Thoracic aorta (tissue), 2 donors: ENCODE results near the gene GPR108. TPM values are rescaled to one million over a fixed set of nuclear protein-coding genes. Genes with fewer than 3 reads are reported as not detected.

Experiments used
- ATAC-seq: fragments of 150-250 bp; one replicate; pipeline ENCODE4 v1.8.0; 2017; ENCODE audit warnings: low read depth; ENCODE audit not compliant: insufficient number of reproducible peaks, low FRiP score
- DNase-seq: peaks from one replicate; pipeline ENCODE4 v3.0.0-alpha.2; 2020; ENCODE audit warnings: low spot score
- H3K27ac ChIP-seq, 2 donors: fragments of 200-600 bp; sonication (generic); 1 replicate in 1 of 2; 2 replicates in 1 of 2; pipeline ENCODE4 v1.5.1; 2016; ENCODE audit warnings: mild to moderate bottlenecking in 2 of 2, moderate library complexity in 2 of 2
- H3K27me3 ChIP-seq: fragments of 200-600 bp; sonication (generic); replicated peaks from 2 replicates; pipeline ENCODE4 v1.6.0; 2016; ENCODE audit warnings: mild to moderate bottlenecking; ENCODE audit not compliant: insufficient read depth
- H3K36me3 ChIP-seq: fragments of 200-600 bp; sonication (generic); one replicate; pipeline ENCODE4 v1.5.1; 2016
- H3K4me1 ChIP-seq, 2 donors: fragments of 200-600 bp; sonication (generic); 1 replicate in 1 of 2; 2 replicates in 1 of 2; pipeline versions ENCODE4 v1.5.1 to v1.6.0; 2016; ENCODE audit warnings: low read depth in 2 of 2, mild to moderate bottlenecking in 1 of 2; ENCODE audit not compliant: control insufficient read depth in 1 of 2
- H3K4me3 ChIP-seq: fragments of 200-600 bp; sonication (generic); 2 replicates; pipeline ENCODE4 v1.5.1; 2016; ENCODE audit warnings: mild to moderate bottlenecking
- H3K9me3 ChIP-seq: fragments of 200-600 bp; sonication (generic); 2 replicates; pipeline ENCODE4 v1.5.1; 2016
- CTCF ChIP-seq: fragments of 200-600 bp; sonication (generic); IDR thresholded peaks from one replicate; pipeline ENCODE4 v1.5.1; 2019; ENCODE audit warnings: antibody characterized with exemption
- total RNA-seq, 2 donors: library from RNA; depleted of rRNA; stranded (reverse); fragments of >200 nt; gene quantifications; one replicate each; pipeline versions ENCODE4 v1.1.0 to v1.2.3, GENCODE V29; 2016

GPR108 gene
- total RNA-seq, 2 donors from 2014 or later = 32.2 to 84.2 TPM

GRCh38 chr19:6743714-6744380 lies 6.5 kb upstream of the GPR108 start:
- Histone ChIP-seq H3K27ac (peak overlapping the region; percentile 81 to 84), H3K9me3 (no peaks in the 10 kb centered on the region), H3K4me3 (peak overlapping the region; percentile 48), H3K36me3 (peaks cover 32% of the 10 kb centered on the region), H3K27me3 (no peaks in the 10 kb centered on the region), H3K4me1 (peaks cover 18 to 49% of the 10 kb centered on the region in 2 donors)
- no peak for DNase-seq
- TF ChIP-seq CTCF = no peak
- ATAC-seq = no peak

GRCh38 chr19:6743066-6743465 lies 5.7 kb upstream of the GPR108 start:
- no peak for DNase-seq
- no peak for ATAC-seq
- Histone ChIP-seq H3K27ac (peak overlapping the region; percentile 81 to 84), H3K4me1 (peaks cover 26 to 57% of the 10 kb centered on the region in 2 donors), H3K4me3 (no peak overlapping the region), H3K36me3 (peaks cover 25% of the 10 kb centered on the region), H3K27me3 (no peaks in the 10 kb centered on the region), H3K9me3 (no peaks in the 10 kb centered on the region)
- no peak for TF ChIP-seq CTCF

GRCh38 chr19:6740589-6741343 lies 3.4 kb upstream of the GPR108 start:
- DNase-seq (no peak), ATAC-seq (no peak)
- H3K9me3 ChIP-seq = no peaks in the 10 kb centered on the region
- TF ChIP-seq CTCF = no peak
- peaks cover 6% of the 10 kb centered on the region for H3K36me3 ChIP-seq
- H3K4me1 ChIP-seq = peaks cover 34 to 71% of the 10 kb centered on the region in 2 donors
- H3K4me3 ChIP-seq = peak overlapping the region; percentile 88
- no peaks in the 10 kb centered on the region for H3K27me3 ChIP-seq
- peak overlapping the region; percentile 87 to 93 for H3K27ac ChIP-seq

- Histone ChIP-seq H3K27ac (peak overlapping the region; percentile 87 to 93), H3K4me1 (peaks cover 33 to 72% of the 10 kb centered on the region in 2 donors), H3K4me3 (peak overlapping the region; percentile 88), H3K36me3 (peaks cover 11% of the 10 kb centered on the region), H3K9me3 (no peaks in the 10 kb centered on the region), H3K27me3 (no peaks in the 10 kb centered on the region)
- ATAC-seq = no peak
- no peak for TF ChIP-seq CTCF
- no peak for DNase-seq
Observed at GRCh38 chr19:6739883-6740588, 2.7 kb upstream of the GPR108 start.

- ATAC-seq (peak; percentile 15), DNase-seq (peak; percentile 50)
- no peak for TF ChIP-seq CTCF
- H3K9me3 ChIP-seq = no peaks in the 10 kb centered on the region
- peaks cover 31 to 67% of the 10 kb centered on the region in 2 donors for H3K4me1 ChIP-seq
- peak within 1 kb of the TSS; percentile 87 to 93 for H3K27ac ChIP-seq
- peak within 1 kb of the TSS; percentile 88 for H3K4me3 ChIP-seq
- H3K27me3 ChIP-seq = no peaks in the 10 kb centered on the region
- H3K36me3 ChIP-seq = peaks cover 12% of the 10 kb centered on the region
Observed at GRCh38 chr19:6739390-6739882, 2.1 kb upstream of the GPR108 start, which contains the start of gene TRIP10. Gene TRIP10, plus strand, starts transcription at chr19:6739680. Its CDS starts 82 bp downstream, at chr19:6739762.
